ENCODE data around the gene DLGAP1.

- no peak for TF ChIP-seq SUZ12 (IDR thresholded peaks at IDR 0.05; ENCODE audit: extremely low read depth, insufficient read depth, insufficient read length)
- no peak for TF ChIP-seq ZNF274 (IDR thresholded peaks at IDR 0.05; ENCODE audit: low read depth, low read length)
Measured at GRCh38 chr18:3967359-3968180, 487.5 kb downstream of the DLGAP1 start.
